NCI-H345 treated with DMSO at 0.1 percent for 48 hours (cell line): Measurements from ENCODE around the gene DIAPH2.
"Not testable (repeated sequence)": the region's sequence is repeated elsewhere in the genome, so short reads cannot be mapped to it uniquely, and the experiment has no call there.

ENCODE experiments used
- DNase-seq: peaks from one replicate; lab custom pipeline; 2025; ENCODE audit not compliant: unreplicated experiment; lab: John Stamatoyannopoulos, UW

DIAPH2 gene

GRCh38 chrX:97367125-97367524 is 682.5 kb downstream of the DIAPH2 start:
- no peak for DNase-seq

- DNase-seq: no peak
Observed at GRCh38 chrX:97369947-97370346, 685.3 kb downstream of the DIAPH2 start.

- DNase-seq: peak; percentile 29
Observed at GRCh38 chrX:97372001-97372766, 687.5 kb downstream of the DIAPH2 start.

GRCh38 chrX:97374266-97374665 is 689.6 kb downstream of the DIAPH2 start:
- no peak for DNase-seq

GRCh38 chrX:97380200-97380599 is 695.6 kb downstream of the DIAPH2 start:
- no peak for DNase-seq

- DNase-seq: no peak
Observed at GRCh38 chrX:97384685-97385084, 700.0 kb downstream of the DIAPH2 start.

GRCh38 chrX:97387004-97387403 is 702.4 kb downstream of the DIAPH2 start:
- DNase-seq: no peak

GRCh38 chrX:97389761-97390192 is 705.1 kb downstream of the DIAPH2 start:
- no peak for DNase-seq

- no peak for DNase-seq
Observed at GRCh38 chrX:97397371-97397770, 712.7 kb downstream of the DIAPH2 start.

- DNase-seq: no peak
Observed at GRCh38 chrX:97398030-97398551, 713.4 kb downstream of the DIAPH2 start.

- DNase-seq: no peak
Observed at GRCh38 chrX:97399400-97399799, 714.8 kb downstream of the DIAPH2 start.

GRCh38 chrX:97400492-97400891 is 715.9 kb downstream of the DIAPH2 start:
- DNase-seq: no peak

- DNase-seq: no peak
Observed at GRCh38 chrX:97401154-97401553, 716.5 kb downstream of the DIAPH2 start.

GRCh38 chrX:97401586-97402136 is 717.0 kb downstream of the DIAPH2 start:
- no peak for DNase-seq

GRCh38 chrX:97402333-97402732 is 717.7 kb downstream of the DIAPH2 start:
- DNase-seq: no peak

GRCh38 chrX:97402903-97403302 is 718.3 kb downstream of the DIAPH2 start:
- DNase-seq: no peak

- DNase-seq: no peak
Observed at GRCh38 chrX:97405031-97405660, 720.5 kb downstream of the DIAPH2 start.

GRCh38 chrX:97409632-97410415 is 725.2 kb downstream of the DIAPH2 start:
- DNase-seq: not testable (repeated sequence)

GRCh38 chrX:97416461-97416860 is 731.8 kb downstream of the DIAPH2 start:
- no peak for DNase-seq

GRCh38 chrX:97429101-97429500 is 744.5 kb downstream of the DIAPH2 start:
- DNase-seq: no peak

GRCh38 chrX:97431281-97431680 is 746.6 kb downstream of the DIAPH2 start:
- DNase-seq: no peak
